ENCODE results near the gene UBL5.

DNA sequence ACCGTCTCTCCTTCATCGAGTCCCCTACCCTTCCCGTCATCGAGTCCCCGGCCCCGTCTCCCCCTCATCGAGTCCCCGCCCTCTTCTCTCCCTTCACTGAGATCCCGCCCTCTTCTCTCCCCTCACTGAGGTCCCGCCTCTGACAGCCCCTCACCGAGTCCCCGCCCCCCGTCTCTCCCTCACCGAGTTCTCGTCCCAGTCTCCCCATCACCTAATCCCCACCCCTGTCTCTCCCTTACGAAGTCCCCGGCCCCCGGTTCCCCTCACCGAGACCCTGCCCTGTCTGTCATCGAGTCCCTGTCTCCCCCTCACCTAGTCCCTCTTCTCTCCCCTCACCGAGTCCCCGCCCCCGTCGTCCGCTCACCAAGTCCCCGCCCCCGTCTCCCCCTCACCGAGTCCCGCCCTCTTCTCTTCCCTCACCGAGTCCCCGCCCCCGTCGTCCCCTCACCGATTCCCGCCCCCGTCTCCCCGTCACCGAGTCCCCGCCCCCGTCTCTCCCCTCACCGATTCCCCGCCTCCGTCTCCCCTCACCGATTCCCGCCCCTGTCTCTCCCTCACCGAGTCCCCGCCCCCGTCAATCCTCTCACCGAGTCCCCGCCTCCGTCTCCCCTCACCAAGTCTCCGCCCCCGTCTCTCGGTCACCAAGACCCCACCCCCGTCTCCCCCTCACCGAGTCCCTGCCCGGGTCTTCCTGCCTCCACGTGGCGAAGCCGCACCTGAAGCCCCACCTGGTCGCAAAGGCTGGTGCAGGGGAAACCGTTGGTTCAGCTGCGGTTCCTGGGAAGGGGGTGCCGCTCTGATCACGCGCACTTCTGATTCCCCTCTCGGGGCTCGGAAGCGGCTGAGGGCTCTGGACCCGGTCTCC is 35.3 kb upstream of the UBL5 start:
- peak; percentile 57 for TF ChIP-seq REST (IDR thresholded peaks at IDR 0.05; ENCODE audit: borderline replicate concordance)
- TF ChIP-seq, protein P1, sequence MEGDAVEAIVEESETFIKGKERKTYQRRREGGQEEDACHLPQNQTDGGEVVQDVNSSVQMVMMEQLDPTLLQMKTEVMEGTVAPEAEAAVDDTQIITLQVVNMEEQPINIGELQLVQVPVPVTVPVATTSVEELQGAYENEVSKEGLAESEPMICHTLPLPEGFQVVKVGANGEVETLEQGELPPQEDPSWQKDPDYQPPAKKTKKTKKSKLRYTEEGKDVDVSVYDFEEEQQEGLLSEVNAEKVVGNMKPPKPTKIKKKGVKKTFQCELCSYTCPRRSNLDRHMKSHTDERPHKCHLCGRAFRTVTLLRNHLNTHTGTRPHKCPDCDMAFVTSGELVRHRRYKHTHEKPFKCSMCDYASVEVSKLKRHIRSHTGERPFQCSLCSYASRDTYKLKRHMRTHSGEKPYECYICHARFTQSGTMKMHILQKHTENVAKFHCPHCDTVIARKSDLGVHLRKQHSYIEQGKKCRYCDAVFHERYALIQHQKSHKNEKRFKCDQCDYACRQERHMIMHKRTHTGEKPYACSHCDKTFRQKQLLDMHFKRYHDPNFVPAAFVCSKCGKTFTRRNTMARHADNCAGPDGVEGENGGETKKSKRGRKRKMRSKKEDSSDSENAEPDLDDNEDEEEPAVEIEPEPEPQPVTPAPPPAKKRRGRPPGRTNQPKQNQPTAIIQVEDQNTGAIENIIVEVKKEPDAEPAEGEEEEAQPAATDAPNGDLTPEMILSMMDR (IDR thresholded peaks at IDR 0.05; ENCODE audit: poor library complexity, severe bottlenecking) = peak; percentile 34
